Activated CD4-positive, CD25-positive, alpha-beta regulatory T cell treated with anti-CD3 and anti-CD28 coated beads, Interleukin-2, amount 50 U/mL, for 16 hours (primary cell): ENCODE results near the gene RAB40B.
"Not testable (repeated sequence)": the region's sequence is repeated elsewhere in the genome, so short reads cannot be mapped to it uniquely, and the experiment has no call there.

ENCODE experiments used
- DNase-seq: peaks from one replicate; pipeline ENCODE4 v3.0.0-alpha.2; 2020; ENCODE audit warnings: low read depth, low spot score

Gene RAB40B, protein sequence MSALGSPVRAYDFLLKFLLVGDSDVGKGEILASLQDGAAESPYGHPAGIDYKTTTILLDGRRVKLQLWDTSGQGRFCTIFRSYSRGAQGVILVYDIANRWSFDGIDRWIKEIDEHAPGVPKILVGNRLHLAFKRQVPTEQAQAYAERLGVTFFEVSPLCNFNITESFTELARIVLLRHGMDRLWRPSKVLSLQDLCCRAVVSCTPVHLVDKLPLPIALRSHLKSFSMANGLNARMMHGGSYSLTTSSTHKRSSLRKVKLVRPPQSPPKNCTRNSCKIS

GRCh38 chr17:82698065-82698973, at the start of gene RAB40B:
Gene RAB40B, minus strand, starts transcription at chr17:82698698. Its CDS starts 102 bp downstream, at chr17:82698596.
- DNase-seq = peak; percentile 97

- DNase-seq = no peak
Measured at GRCh38 chr17:82745524-82745923, 47.0 kb upstream of the RAB40B start.

DNA sequence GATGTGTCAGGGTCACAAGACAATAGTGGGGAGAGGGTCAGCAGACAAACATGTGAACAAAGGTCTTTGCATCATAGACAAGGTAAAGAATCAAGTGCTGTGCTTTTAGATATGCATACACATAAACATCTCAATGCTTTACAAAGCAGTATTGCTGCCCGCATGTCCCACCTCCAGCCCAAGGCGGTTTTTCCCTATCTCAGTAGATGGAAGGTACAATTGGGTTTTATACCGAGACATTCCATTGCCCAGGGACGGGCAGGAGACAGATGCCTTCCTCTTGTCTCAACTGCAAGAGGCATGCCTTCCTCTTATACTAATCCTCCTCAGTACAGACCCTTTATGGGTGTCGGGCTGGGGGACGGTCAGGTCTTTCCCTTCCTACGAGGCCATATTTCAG, 46.2 kb upstream of the RAB40B start:
- not testable (repeated sequence) for DNase-seq

- DNase-seq = no peak
Measured at GRCh38 chr17:82743344-82744219, 45.1 kb upstream of the RAB40B start.

DNA sequence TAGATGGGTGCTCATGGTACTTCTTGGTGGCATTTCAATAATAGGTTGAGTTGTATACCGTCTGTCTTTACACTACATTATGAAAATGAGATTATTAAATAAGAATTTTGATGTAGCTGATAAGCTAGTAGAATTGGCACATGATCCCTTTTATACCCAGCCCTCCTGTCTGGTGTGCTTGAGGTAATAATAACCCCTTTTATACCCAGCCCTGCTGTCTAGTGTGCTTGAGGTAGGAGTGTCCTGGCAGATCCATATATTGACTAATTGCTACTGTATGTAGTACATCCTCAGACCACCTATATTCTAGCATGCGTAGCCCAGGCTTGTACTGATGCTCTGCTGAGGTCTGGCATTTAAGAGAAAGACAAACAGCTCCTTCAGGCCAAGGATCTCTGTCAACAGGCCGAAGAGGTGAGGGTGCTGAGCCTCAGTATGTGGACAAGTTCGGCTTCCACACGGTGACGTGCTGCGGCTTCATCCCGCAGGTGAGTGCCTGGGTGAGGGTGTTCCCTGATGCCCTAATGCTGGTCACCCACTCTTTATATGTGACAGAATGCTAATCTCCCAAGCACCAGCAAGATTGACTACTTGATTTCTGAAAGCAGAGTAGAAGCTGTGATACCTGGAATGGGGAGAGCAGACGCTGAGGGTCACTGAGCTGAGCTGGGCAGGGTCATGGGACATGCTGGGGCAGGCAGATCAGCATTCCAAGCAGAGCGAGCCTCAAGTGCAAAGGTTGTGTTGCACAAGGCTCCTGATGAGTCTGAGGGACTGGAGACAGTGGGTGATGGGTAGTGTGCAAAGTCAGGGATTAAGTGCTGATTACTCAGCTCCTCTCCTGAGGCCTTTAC, 42.6 kb upstream of the RAB40B start:
- no peak for DNase-seq

DNA sequence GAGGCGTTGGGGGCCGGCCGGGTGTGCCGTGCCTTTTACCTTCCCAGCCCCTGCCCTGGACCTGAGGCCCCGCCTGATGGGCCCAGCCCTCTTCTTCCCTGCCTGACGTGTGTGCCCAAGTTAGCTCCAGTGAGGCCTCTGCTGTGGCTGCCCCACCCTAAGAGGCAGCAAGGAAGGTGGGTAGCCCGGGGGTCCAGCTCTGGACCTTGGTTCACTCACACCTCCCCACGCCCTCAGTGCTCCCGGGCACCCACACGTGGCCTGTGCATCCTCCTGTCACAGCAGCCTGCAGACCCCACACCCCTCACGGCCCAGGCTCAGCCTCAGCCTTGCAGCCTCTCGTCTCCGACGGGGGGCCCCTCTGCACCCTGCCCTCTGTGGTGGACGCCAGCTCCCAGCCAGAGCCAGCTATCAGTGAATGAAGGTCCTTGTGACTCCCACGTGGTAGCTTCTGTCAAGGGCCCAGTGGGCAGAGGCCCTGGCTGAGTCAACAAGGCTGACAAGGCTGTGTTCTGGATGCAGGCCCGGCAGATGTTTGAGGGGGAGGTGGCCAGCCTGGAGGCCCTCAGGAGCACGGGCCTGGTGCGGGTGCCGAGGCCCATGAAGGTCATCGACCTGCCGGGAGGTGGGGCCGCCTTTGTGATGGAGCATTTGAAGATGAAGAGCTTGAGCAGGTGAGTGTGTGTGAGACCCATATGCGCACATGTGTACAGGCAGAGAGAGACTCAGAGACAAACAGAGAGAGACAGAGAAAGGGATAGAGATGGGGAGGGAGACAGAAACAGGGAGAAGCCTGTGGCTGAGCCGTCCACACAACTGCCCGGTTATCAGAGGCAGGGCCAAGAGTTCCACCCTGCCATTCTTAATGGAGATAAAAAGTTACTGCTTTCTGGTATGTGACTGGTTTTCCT, 39.7 kb upstream of the RAB40B start:
- DNase-seq = no peak

DNA sequence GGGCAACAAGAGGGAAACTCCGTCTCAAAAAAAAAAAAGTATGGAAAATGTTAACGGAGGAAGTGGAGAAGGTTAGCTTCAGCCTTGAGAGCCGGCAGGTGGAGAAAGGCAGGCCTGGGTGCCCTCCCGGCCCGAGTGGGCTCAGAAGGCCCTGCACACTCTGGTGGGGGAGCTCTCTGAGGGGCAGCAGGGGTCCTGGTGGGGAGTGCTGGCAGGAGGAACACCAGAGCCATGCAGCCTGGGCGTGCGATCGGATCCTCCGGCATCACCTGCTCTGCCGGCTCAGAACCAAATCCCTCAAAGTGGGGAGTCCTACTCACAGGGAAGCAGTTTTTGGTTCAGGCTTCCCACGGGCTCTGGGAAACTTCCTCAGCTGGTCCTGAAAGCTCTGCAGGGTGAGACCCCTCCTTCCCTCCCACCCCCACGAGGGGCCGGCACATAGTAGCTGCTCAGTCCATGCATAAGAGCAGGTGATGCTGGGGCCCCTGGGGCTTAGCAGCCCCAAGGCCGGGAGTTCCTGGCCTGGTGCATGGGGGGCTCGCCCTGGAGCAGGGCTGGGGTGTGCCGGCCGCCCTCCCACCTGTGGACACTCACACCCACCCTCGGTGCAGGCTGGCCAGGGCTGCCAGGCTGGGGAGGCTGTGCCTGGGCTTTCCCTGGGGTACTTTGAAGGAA, 38.1 kb upstream of the RAB40B start:
- DNase-seq = no peak

GRCh38 chr17:82734987-82735866, 36.7 kb upstream of the RAB40B start, which contains the start of gene FN3K:
Gene FN3K, plus strand, starts transcription at chr17:82735615. Its CDS starts 22 bp downstream, at chr17:82735637.
- DNase-seq = no peak

- DNase-seq = no peak
Measured at GRCh38 chr17:82732118-82732743, 33.7 kb upstream of the RAB40B start.

DNA sequence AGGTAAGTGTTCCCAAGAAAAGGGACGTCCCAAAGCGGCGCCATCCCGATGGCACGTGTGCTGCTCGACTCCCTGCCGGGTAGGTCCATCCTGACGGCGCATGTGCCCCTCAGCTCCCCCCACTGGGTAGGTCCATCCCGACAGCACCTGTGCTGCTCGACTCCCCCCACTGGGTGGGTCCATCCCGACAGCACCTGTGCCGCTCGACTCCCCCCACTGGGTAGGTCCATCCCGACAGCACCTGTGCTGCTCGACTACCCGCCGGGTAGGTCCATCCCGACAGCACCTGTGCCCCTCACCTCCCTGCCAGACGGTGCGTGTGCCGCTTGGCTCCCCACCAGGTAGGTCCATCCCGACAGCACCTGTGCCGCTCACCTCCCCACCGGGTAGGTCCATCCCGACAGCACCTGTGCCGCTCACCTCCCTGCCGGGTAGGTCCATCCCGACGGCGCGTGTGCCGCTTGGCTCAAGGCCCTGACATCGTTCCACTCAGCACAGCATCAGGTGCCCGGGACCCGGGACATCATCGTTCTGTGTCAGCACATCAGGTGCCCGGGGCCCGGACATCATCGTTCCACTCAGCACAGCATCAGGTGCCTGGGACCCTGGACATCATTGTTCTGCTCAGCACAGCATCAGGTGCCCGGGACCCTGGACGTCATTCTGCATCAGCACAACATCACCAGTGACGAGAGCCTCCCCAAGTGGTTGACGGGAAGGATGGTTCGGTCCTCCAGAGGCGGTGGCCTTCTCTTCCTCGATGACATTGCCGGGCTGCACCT, 31.2 kb upstream of the RAB40B start:
- DNase-seq = no peak

GRCh38 chr17:82726427-82726826, 27.9 kb upstream of the RAB40B start:
- no peak for DNase-seq

- no peak for DNase-seq
Measured at GRCh38 chr17:82723169-82723807, 24.8 kb upstream of the RAB40B start.

- DNase-seq = no peak
Measured at GRCh38 chr17:82722341-82723013, 24.0 kb upstream of the RAB40B start.

GRCh38 chr17:82720204-82720603, 21.7 kb upstream of the RAB40B start:
- DNase-seq = no peak

DNA sequence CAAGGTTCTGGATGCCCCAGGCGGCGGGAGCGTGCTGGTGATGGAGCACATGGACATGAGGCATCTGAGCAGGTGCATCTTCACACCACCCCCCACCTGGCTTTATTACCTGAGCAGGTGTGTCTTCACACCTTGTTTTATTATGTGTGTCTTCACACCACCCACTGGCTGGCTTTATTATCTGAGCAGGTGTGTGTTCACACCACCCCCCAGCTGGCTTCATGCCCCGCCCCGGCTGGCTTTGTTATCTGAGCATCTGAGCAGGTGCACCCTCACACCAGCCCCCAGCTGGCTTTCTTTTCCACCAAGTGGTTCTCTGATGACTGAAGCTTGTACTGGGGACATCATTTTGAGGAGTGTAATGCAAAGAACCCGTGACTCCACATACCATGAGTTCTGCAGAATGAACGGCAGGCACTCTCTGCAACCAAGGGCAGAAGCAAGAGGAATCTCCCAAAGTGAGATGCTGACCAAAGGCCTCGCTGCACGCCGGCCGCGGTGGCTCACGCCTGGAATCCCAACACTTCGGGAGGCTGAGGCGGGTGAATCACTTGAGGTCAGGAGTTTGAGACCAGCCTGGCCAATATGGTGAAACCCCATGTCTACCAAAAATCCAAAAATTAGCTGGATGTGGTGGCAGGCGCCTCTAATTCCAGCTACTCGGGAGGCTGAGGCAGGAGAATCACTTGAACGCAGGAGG, 20.6 kb upstream of the RAB40B start:
- no peak for DNase-seq
